GM18858 (cell line): ENCODE data around the gene DPM1.
"Not testable (repeated sequence)": the region's sequence is repeated elsewhere in the genome, so short reads cannot be mapped to it uniquely, and the experiment has no call there.

Source experiments
- ATAC-seq: cut with Tn5 transposase; IDR thresholded peaks from one replicate; pipeline ENCODE4 v1.9.1; 2021; ENCODE audit not compliant: unreplicated experiment

DPM1 gene

GRCh38 chr20:50980071-50980681, 21.8 kb upstream of the DPM1 start:
- ATAC-seq: no peak

- not testable (repeated sequence) for ATAC-seq
Observed at GRCh38 chr20:50978533-50978932, 20.2 kb upstream of the DPM1 start.

DNA sequence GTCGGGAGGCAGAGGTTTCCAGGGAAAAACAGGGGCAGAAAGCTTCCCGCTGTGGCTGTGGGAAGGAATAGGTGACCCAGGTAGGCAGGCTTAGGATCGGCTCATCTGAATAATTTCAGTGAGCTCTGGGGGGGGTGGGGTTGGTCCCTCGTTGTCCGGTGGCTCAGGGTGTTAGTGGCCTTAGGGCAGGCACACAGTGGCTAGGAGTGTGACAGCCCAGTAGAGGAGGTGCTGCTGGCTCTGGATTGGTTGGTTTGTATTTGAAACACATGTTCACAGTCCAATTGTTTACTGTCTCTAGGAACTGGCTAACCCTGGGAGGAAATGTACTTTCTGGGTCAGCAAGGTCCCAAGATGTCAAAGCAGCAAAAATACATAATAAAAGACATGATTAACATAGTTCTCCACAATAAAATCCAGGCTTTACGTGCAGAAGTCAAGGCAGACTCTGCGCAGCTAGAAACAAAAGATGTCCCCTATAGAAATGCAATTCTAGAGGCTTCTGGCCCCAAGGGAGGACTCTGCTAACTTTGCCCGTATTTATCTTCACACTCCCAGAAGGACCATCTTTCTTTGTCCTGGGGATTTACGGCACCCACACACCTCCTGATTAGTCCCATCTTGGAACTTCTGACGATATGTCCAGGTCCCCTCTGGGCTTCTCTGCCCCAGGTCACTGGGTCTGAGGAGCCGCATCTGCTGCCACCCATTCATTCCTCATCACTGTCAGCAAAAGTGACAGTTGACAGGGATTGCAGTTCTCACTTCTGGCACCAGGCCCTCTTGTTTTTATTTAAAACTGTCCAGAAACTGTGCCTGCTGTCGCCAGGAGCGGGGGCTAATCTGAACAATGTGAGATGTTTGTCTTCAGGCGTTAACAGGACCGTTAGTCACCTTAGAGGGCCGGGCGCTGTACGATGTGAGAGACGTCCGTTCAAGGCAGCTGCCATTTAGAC, 19.0 kb upstream of the DPM1 start:
- ATAC-seq: no peak

DNA sequence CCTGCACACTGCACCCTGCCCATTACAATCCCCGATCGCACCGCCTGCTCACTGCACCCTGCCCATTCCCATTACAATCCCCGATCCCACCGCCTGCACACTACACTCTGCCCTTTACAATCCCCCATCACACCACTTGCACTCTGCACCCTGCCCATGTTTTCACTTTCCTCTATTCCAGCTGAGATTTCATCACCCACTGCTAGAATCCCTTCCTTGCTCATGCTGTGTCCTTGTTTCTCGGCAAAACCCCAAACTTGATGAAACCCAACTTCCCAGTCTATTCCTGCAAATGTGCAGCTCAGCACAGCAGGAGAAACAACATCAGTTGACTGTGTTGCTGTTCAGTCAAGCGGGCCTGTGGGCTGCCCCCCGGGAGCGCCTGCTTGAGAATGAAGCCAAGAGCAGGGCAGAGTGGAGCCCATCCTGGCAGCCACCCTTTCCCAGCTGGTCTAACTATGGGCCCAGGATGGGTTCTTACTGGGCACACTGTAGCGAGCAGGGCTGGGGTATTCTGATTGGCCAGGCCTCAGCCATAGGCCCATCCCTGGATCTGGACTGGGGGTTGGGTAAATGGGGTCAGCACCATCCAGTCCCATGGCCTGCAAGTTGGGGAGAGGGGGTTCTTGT, 17.5 kb upstream of the DPM1 start:
- ATAC-seq: no peak

GRCh38 chr20:50969912-50970311, 11.6 kb upstream of the DPM1 start:
- no peak for ATAC-seq

DNA sequence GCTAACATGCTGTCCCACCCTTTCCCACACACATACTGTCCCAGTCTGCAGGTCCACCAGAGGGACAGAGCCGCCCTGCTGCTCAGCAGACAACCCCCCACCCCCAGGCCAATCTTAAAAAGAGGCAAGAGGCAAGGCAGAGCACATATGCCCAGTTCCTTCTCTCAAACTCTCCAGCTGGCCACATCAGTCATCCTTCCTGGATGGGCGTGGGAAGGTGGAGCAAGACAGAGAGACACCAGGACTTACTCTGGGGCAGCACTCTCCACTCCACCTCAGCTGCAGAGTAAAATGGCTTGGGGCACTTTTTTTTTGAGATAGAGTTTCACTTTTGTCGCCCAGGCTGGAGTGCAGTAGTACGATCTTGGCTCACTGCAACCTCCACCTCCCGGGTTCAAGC, 11.1 kb upstream of the DPM1 start:
- ATAC-seq: no peak

- ATAC-seq: no peak
Observed at GRCh38 chr20:50968289-50968688, 10.0 kb upstream of the DPM1 start.

DNA sequence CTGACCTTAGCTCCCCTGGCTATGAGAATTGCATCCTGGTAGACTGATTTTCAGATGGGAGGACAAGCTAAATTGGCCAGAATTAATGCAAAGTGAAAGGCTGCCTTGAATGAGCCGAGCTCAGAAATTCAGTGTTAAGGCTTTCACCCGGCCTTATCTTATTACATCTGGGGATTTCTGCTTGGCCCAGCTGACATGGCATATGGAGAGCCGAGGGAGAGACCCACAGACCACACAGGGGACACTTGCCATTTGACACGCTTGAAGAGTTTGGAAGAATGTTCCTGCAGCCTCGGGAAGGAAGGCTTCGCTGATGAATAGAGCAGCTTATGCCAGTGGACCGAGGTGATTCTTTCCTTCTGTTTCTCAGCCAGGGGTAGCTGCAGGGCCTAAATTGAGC, 9.3 kb upstream of the DPM1 start:
- ATAC-seq: no peak

- ATAC-seq: no peak
Observed at GRCh38 chr20:50959543-50960126, 1.3 kb upstream of the DPM1 start.

DNA sequence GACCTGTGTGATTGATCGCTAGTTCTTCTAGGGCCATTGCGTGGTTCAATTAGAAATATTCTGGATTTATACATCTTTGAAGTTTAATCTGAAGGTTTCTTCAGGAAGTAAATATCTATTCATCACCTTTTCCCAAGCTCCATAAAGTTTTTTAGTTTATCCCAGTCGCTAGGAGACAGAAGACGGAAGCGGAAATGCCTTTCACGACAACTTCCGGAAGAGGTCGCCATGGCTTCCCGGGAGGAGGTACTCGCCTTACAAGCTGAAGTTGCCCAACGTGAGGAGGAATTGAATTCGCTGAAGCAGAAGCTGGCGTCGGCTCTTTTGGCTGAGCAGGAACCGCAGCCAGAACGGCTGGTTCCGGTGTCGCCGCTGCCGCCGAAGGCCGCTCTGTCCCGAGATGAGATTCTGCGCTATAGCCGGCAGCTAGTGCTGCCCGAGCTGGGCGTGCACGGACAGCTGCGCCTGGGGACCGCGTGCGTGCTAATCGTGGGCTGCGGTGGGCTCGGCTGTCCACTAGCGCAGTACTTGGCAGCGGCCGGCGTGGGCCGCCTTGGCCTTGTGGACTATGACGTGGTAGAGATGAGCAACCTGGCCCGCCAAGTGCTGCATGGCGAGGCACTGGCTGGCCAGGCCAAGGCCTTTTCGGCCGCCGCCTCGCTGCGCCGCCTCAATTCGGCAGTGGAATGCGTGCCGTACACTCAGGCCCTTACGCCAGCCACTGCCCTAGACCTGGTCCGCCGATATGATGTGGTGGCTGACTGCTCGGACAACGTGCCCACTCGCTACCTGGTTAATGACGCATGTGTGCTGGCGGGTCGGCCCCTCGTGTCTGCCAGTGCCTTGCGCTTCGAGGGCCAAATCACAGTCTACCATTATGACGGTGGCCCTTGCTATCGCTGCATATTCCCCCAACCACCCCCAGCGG, 547 bp upstream of the DPM1 start, which contains the start of gene MOCS3:
MOCS3 (plus strand) TSS at position 204 of the 928 bp plus-strand sequence; CDS start at position 229, 25 bp downstream.
- peak; percentile 60 for ATAC-seq

- no peak for ATAC-seq
Observed at GRCh38 chr20:50957276-50957675, 1.1 kb downstream of the DPM1 start.

DNA sequence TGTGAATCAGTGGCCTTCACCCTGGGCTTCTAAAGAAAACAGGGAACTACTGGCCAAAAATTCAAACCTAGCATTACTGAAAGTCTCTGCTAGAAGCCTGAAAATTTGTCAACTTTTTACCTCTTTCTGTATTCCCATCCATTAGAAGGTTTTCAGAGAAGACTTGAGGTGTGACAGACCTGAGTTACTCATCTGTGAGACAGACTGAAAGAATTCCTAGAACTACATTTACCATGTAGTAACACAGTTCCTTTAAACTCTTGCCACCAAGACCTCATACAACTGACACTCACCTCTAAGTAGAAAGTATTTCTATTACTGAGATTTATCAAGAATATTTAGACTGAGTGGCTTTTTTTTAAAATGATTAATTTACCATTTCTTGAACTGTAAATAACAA, 4.5 kb downstream of the DPM1 start:
- no peak for ATAC-seq

DNA sequence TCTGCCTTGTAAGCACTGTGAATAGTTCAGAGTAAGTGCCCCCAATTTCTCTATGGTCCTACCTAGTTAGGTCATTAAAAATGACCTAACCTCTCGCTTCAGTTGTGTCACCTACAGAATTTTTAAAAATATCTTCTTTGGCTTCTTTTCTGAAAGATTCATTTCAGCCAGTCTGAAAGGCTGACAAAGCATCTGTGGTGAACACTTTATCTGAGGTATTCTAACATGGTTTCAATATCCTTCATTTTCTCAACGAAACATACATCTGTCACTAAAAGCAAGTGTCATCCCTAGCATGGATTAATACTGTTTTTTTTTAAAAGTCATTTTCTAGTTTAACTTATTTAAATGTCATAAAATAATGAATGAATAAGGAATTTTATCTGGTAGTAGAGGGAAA, 5.1 kb downstream of the DPM1 start:
- ATAC-seq: no peak

GRCh38 chr20:50948132-50948785, 10.1 kb downstream of the DPM1 start:
- no peak for ATAC-seq

DNA sequence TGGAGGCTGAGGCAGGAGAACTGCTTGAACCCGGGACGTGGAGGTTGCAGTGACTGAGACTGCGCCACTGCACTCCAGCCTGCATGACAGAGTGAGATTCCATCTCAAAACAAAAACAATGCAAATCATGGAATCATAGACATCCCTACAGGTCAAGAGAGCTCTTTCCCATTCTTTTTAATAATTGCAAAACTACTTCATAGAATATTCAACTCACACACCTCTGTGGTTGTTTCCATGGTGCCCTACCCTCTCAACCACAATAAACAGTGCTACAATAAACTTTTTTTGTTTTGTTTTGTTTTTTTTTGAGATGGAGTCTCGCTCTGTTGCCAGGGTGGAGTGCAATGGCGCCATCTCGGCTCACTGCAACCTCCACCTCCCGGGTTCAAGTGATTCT, 15.3 kb downstream of the DPM1 start:
- no peak for ATAC-seq

DNA sequence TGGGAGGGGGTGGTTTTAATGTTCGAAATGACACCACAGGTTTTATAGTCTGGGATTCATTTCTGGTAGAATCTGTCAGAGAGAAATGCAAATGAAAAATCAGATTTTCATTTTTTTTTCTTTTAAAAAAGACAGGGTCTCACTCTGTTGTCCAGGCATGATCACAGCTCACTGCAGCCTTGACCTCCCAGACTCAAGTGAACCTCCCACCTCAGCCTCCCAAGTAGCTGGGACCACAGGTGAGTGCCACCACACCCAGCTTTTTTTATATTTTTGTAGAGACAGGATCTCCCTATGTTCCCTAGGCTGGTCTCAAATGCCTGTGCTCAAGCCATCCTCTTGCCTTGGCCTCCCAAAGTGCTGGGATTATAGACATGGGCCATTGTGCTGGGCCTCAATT, 24.7 kb downstream of the DPM1 start:
- no peak for ATAC-seq

DNA sequence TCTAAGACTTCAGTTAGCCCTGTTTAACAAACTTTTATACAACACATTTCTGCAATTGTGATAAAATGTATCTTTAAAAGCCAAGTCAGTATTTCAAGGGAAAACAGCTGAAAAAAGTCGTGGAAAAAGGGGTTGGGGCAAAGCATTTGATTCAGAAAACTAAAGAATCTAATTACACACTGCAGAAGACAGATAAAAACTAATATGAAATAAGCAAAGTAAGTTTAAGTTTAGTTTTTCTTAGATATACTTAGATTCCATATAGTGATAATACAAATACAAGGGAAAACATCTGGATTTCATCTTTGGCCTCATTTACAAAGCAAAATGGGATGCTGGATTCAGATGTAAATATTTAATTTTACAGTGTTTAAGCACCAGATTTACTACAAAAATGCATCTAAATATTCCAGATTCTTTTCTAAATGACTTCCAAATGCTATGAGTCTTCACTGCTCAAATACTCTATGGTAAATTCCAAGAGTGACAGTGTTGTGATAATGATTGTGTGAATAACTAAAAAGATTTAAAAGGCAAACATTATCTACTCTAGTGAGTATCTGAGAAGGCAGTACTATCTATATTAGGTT, 25.5 kb downstream of the DPM1 start:
- ATAC-seq: no peak

- no peak for ATAC-seq
Observed at GRCh38 chr20:50932016-50932485, 26.3 kb downstream of the DPM1 start.

GRCh38 chr20:50931306-50932015, 26.9 kb downstream of the DPM1 start, which contains the start of gene ADNP:
Gene ADNP, minus strand, starts transcription at chr20:50931437. Its CDS starts 27,441 bp downstream, at chr20:50903996.
- ATAC-seq: peak; percentile 52
